K562 (cell line): ENCODE measurements around the gene RTF1. TPM values are rescaled to one million over a fixed set of nuclear protein-coding genes. Genes with fewer than 3 reads are reported as not detected.

Experiments
- CBFB ChIP-seq: sonication (generic); formaldehyde crosslinking; IDR thresholded peaks from 2 replicates; pipeline ENCODE4 v1.4.0; 2020; ENCODE audit warnings: mild to moderate bottlenecking, missing genetic modification reagents
- JUND ChIP-seq, 2 experiments: IDR thresholded peaks; 2 replicates in 1 of 2; 3 replicates in 1 of 2; pipeline ENCODE4 v1.6.1; 2011; ENCODE audit warnings: borderline replicate concordance in 2 of 2, low read depth in 2 of 2, low read length in 2 of 2, improper control_type of control experiment in 1 of 2, missing biosample characterization in 1 of 2, missing genetic modification characterization in 1 of 2, missing genetic modification reagents in 1 of 2
- LCOR ChIP-seq: sonication (generic); formaldehyde crosslinking; IDR thresholded peaks from 2 replicates; pipeline ENCODE4 v1.8.0; 2022; ENCODE audit warnings: mild to moderate bottlenecking, missing genetic modification reagents
- MCM3 ChIP-seq: fragments of 450-650 bp; IDR thresholded peaks from 2 replicates; pipeline ENCODE4 v1.6.1; 2016
- MTA1 ChIP-seq: fragments of 450-650 bp; IDR thresholded peaks from 2 replicates; pipeline ENCODE4 v1.6.1; 2017; ENCODE audit warnings: borderline replicate concordance
- MXI1 ChIP-seq: IDR thresholded peaks from 2 replicates; pipeline ENCODE4 v1.6.1; 2011; ENCODE audit warnings: low read depth, mild to moderate bottlenecking, improper control_type of control experiment, low read length
- NCOA6 ChIP-seq: fragments of 450-650 bp; IDR thresholded peaks from 2 replicates; pipeline ENCODE4 v1.6.1; 2017; ENCODE audit warnings: mild to moderate bottlenecking
- POLR2G ChIP-seq: fragments of 200-400 bp; formaldehyde crosslinking; IDR thresholded peaks from 2 replicates; pipeline ENCODE4 v1.6.1; 2017; ENCODE audit warnings: low read depth, mild to moderate bottlenecking, antibody characterized with exemption, low read length, moderate library complexity
- SIX5 ChIP-seq, 2 experiments: IDR thresholded peaks; 2 replicates each; pipeline ENCODE4 v1.6.1; 2011; ENCODE audit warnings: low read length in 2 of 2, borderline replicate concordance in 1 of 2, low read depth in 1 of 2, mild to moderate bottlenecking in 1 of 2, moderate library complexity in 1 of 2; ENCODE audit not compliant: insufficient read depth in 1 of 2
- TAF15 ChIP-seq: fragments of 200-400 bp; formaldehyde crosslinking; IDR thresholded peaks from 2 replicates; pipeline ENCODE4 v1.6.1; 2017; ENCODE audit warnings: mild to moderate bottlenecking, low read depth, low read length, moderate library complexity
- ZNF76 ChIP-seq: fragments of 250-450 bp; sonication (Bioruptor Pico); IDR thresholded peaks from 2 replicates; pipeline ENCODE4 v1.4.0; 2020; ENCODE audit warnings: mild to moderate bottlenecking, moderate library complexity, borderline replicate concordance
- ZNF79 ChIP-seq: fragments of 250-450 bp; sonication (Bioruptor Pico); IDR thresholded peaks from 2 replicates; pipeline ENCODE4 v1.4.0; 2020; ENCODE audit warnings: low read depth, mild to moderate bottlenecking, moderate library complexity
- ZSCAN29 ChIP-seq: fragments of 450-650 bp; IDR thresholded peaks from 2 replicates; pipeline ENCODE4 v1.6.1; 2017
- polyA plus RNA-seq, 8 experiments: library from polyadenylated mRNA; depleted of rRNA in 4 of 8; stranded (reverse) in 5 of 8; unstranded in 3 of 8; fragments of >200 nt; fragmentation: Nextera tagmentation in 2 of 8; fragmentation: Illumina TruSeq in 1 of 8; extraction: Ambion mirVana in 2 of 8; extraction: Trizol in 1 of 8; gene quantifications; 2 replicates each; pipeline versions ENCODE4 v1.2.1 to v1.2.3, GENCODE V29; 2011 to 2014; ENCODE audit warnings: inconsistent platforms in 1 of 8, missing spikeins in 1 of 8
- total RNA-seq, 7 experiments: library from RNA; depleted of rRNA in 6 of 7; stranded (reverse); fragments of >200 nt in 6 of 7; fragmentation: Illumina TruSeq in 2 of 7; extraction: Trizol in 2 of 7; gene quantifications; 2 replicates each; pipeline versions ENCODE4 v1.2.1 to v1.2.3, GENCODE V29; 2011 to 2021; ENCODE audit warnings: low replicate concordance in 1 of 7
- TF ChIP-seq, protein P1 (sequence below): conservative IDR thresholded peaks from 2 replicates; pipeline ENCODE4 v1.6.1; 2011; ENCODE audit warnings: low read depth, mild to moderate bottlenecking, low read length; ENCODE audit not compliant: control insufficient read depth
- TF ChIP-seq, protein P2 (sequence below): IDR thresholded peaks from 2 replicates; pipeline ENCODE4 v1.6.1; 2014; ENCODE audit warnings: antibody characterized with exemption
- TF ChIP-seq, protein P3 (sequence below): fragments of 450-650 bp; IDR thresholded peaks from 2 replicates; pipeline ENCODE4 v1.6.1; 2017; ENCODE audit warnings: antibody characterized with exemption
- TF ChIP-seq, protein P4 (sequence below): sonication (generic); formaldehyde crosslinking; IDR thresholded peaks from 2 replicates; pipeline ENCODE4 v1.8.0; 2022; ENCODE audit warnings: mild to moderate bottlenecking, missing genetic modification reagents

Gene RTF1
- total and polyA plus RNA-seq, 9 of the 15 experiments (the other 6 are each of a cell fraction or from before 2014, with no cell fraction given), result 7.6 to 69.5 (median 31.5) TPM

DNA sequence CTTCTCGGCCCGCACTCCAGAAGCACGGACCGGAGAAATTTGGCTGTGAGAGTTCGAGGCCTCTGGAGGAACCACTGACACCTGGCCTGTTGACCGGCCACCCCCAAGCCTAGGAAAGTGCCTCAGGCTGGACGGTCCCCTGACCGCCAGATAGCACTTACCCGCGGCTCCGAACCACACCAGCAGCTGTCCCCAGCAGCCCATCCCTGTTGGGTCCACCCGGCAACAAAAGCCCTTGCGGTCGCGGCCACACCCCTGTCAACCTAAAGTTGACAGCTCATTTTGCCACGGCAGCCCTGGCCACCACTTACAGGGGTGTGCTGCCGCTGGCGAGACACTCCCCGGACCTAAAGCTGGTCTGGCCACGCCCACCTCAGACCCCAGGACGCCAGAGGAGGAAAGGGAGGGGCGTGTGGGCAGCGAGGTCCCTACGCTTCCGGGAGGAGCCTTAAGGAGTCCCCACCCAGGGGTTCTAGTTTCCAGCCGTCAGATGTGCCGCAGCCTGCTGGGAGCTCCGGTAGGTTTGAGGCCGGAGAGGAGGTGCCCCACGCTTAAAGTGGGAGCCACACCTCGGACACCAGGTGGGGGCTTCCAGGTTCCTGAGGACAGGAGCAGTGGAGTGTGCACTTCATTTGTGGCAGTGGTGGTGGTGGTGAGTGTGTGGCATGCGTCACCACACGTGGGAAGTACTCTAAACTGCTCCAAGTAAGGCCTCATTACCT lies 96.8 kb downstream of the RTF1 start, which contains the start of gene LTK (continued):
- TF ChIP-seq ZNF79 (CRISPR knock-in tag) (no peak), TAF15 (no peak), NCOA6 (no peak), MCM3 (no peak), ZNF76 (CRISPR knock-in tag) (no peak), ZSCAN29 (no peak), SIX5 (IDR thresholded peaks at IDR 0.05; ENCODE audit: borderline replicate concordance in 1 of 2, insufficient read depth in 1 of 2, low read depth in 1 of 2, low read length in 2 of 2) (no peak), CBFB (CRISPR knock-in tag) (peak; percentile 93), MXI1 (no peak), LCOR (CRISPR knock-in tag) (peak; percentile 88; the same call in 1 of the 2 replicates), JUND (IDR thresholded peaks at IDR 0.05; ENCODE audit: borderline replicate concordance, low read depth, low read length) (peak; percentile 3; the same call in 1 of the 2 replicates), JUND (tag; IDR thresholded peaks at IDR 0.05; ENCODE audit: borderline replicate concordance, low read depth, low read length) (no peak; the same call in 2 of the 3 replicates), POLR2G (peak; percentile 81), MTA1 (no peak)
- TF ChIP-seq, protein P1, sequence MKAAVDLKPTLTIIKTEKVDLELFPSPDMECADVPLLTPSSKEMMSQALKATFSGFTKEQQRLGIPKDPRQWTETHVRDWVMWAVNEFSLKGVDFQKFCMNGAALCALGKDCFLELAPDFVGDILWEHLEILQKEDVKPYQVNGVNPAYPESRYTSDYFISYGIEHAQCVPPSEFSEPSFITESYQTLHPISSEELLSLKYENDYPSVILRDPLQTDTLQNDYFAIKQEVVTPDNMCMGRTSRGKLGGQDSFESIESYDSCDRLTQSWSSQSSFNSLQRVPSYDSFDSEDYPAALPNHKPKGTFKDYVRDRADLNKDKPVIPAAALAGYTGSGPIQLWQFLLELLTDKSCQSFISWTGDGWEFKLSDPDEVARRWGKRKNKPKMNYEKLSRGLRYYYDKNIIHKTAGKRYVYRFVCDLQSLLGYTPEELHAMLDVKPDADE, result 0 out of 2 replicates have a peak, but pooled peaks have one; percentile 56
- TF ChIP-seq, protein P2, sequence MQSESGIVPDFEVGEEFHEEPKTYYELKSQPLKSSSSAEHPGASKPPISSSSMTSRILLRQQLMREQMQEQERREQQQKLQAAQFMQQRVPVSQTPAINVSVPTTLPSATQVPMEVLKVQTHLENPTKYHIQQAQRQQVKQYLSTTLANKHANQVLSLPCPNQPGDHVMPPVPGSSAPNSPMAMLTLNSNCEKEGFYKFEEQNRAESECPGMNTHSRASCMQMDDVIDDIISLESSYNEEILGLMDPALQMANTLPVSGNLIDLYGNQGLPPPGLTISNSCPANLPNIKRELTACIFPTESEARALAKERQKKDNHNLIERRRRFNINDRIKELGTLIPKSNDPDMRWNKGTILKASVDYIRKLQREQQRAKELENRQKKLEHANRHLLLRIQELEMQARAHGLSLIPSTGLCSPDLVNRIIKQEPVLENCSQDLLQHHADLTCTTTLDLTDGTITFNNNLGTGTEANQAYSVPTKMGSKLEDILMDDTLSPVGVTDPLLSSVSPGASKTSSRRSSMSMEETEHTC, result no peak
- TF ChIP-seq, protein P3, sequence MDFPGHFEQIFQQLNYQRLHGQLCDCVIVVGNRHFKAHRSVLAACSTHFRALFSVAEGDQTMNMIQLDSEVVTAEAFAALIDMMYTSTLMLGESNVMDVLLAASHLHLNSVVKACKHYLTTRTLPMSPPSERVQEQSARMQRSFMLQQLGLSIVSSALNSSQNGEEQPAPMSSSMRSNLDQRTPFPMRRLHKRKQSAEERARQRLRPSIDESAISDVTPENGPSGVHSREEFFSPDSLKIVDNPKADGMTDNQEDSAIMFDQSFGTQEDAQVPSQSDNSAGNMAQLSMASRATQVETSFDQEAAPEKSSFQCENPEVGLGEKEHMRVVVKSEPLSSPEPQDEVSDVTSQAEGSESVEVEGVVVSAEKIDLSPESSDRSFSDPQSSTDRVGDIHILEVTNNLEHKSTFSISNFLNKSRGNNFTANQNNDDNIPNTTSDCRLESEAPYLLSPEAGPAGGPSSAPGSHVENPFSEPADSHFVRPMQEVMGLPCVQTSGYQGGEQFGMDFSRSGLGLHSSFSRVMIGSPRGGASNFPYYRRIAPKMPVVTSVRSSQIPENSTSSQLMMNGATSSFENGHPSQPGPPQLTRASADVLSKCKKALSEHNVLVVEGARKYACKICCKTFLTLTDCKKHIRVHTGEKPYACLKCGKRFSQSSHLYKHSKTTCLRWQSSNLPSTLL, result no peak
- TF ChIP-seq, protein P4, sequence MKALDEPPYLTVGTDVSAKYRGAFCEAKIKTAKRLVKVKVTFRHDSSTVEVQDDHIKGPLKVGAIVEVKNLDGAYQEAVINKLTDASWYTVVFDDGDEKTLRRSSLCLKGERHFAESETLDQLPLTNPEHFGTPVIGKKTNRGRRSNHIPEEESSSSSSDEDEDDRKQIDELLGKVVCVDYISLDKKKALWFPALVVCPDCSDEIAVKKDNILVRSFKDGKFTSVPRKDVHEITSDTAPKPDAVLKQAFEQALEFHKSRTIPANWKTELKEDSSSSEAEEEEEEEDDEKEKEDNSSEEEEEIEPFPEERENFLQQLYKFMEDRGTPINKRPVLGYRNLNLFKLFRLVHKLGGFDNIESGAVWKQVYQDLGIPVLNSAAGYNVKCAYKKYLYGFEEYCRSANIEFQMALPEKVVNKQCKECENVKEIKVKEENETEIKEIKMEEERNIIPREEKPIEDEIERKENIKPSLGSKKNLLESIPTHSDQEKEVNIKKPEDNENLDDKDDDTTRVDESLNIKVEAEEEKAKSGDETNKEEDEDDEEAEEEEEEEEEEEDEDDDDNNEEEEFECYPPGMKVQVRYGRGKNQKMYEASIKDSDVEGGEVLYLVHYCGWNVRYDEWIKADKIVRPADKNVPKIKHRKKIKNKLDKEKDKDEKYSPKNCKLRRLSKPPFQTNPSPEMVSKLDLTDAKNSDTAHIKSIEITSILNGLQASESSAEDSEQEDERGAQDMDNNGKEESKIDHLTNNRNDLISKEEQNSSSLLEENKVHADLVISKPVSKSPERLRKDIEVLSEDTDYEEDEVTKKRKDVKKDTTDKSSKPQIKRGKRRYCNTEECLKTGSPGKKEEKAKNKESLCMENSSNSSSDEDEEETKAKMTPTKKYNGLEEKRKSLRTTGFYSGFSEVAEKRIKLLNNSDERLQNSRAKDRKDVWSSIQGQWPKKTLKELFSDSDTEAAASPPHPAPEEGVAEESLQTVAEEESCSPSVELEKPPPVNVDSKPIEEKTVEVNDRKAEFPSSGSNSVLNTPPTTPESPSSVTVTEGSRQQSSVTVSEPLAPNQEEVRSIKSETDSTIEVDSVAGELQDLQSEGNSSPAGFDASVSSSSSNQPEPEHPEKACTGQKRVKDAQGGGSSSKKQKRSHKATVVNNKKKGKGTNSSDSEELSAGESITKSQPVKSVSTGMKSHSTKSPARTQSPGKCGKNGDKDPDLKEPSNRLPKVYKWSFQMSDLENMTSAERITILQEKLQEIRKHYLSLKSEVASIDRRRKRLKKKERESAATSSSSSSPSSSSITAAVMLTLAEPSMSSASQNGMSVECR (CRISPR knock-in tag), result 0 out of 2 replicates have a peak, but pooled peaks have one; percentile 52
